PFSK-1 (cell line): ENCODE data around the gene CD163. TPM values are rescaled to one million over a fixed set of nuclear protein-coding genes. Genes with fewer than 3 reads are reported as not detected.

Experiments used
- FOXP2 ChIP-seq: optimal IDR thresholded peaks from 2 replicates; pipeline ENCODE3; 2011; ENCODE audit warnings: borderline replicate concordance, control low read depth, inconsistent platforms; ENCODE audit not compliant: insufficient read depth; ENCODE audit errors: extremely low read length, extremely low read depth
- POLR2AphosphoS5 ChIP-seq: IDR thresholded peaks from 2 replicates; pipeline ENCODE4 v1.6.1; 2012; ENCODE audit warnings: low read depth, mild to moderate bottlenecking, control low read depth, low read length, moderate library complexity
- REST ChIP-seq, 2 experiments: IDR thresholded peaks; 2 replicates each; pipeline versions ENCODE4 v1.6.1 to v1.8.0; 2011 to 2012; ENCODE audit warnings: low read depth in 2 of 2, low read length in 2 of 2, control low read depth in 1 of 2, inconsistent platforms in 1 of 2, mild to moderate bottlenecking in 1 of 2, moderate library complexity in 1 of 2; ENCODE audit not compliant: insufficient read depth in 1 of 2
- SIN3A ChIP-seq: IDR thresholded peaks from 2 replicates; pipeline ENCODE4 v1.6.1; 2012; ENCODE audit warnings: mild to moderate bottlenecking, low read length, moderate library complexity, borderline replicate concordance; ENCODE audit not compliant: insufficient read depth
- TAF1 ChIP-seq: IDR thresholded peaks from 2 replicates; pipeline ENCODE4 v1.6.1; 2012; ENCODE audit warnings: low read length, control low read depth, borderline replicate concordance; ENCODE audit not compliant: insufficient read depth
- polyA plus RNA-seq: library from polyadenylated mRNA; unstranded; fragments of >200 nt; gene quantifications from one replicate; pipeline ENCODE4 v1.2.1, GENCODE V29; 2012; ENCODE audit warnings: low read depth, missing spikeins; ENCODE audit not compliant: insufficient read length

Gene CD163
- polyA plus RNA-seq: not detected

- TF ChIP-seq POLR2AphosphoS5: no peak
- no peak for TF ChIP-seq FOXP2
- no peak for TF ChIP-seq TAF1
- TF ChIP-seq SIN3A: no peak
- TF ChIP-seq REST (IDR thresholded peaks at IDR 0.05; ENCODE audit: insufficient read depth in 1 of 2, low read depth in 2 of 2, low read length in 2 of 2): no peak
Measured at GRCh38 chr12:7503686-7504415, at the start of gene CD163. Gene CD163 (minus strand): TSS chr12:7503777. CDS start chr12:7503690, 87 bp downstream.

GRCh38 chr12:7542813-7543212 lies 39.2 kb upstream of the CD163 start:
- TF ChIP-seq TAF1 (no peak), POLR2AphosphoS5 (no peak), SIN3A (no peak), REST (IDR thresholded peaks at IDR 0.05; ENCODE audit: insufficient read depth in 1 of 2, low read depth in 2 of 2, low read length in 2 of 2) (no peak), FOXP2 (no peak)

- TF ChIP-seq SIN3A (no peak), FOXP2 (no peak), POLR2AphosphoS5 (no peak), REST (IDR thresholded peaks at IDR 0.05; ENCODE audit: insufficient read depth in 1 of 2, low read depth in 2 of 2, low read length in 2 of 2) (no peak), TAF1 (no peak)
Measured at GRCh38 chr12:7542046-7542445, 38.5 kb upstream of the CD163 start.

GRCh38 chr12:7514416-7514815 lies 10.8 kb upstream of the CD163 start:
- TF ChIP-seq TAF1 (no peak), FOXP2 (no peak), POLR2AphosphoS5 (no peak), REST (IDR thresholded peaks at IDR 0.05; ENCODE audit: insufficient read depth in 1 of 2, low read depth in 2 of 2, low read length in 2 of 2) (no peak), SIN3A (no peak)
